Fibroblast of skin of back (primary cell): ENCODE measurements around the gene DPP4.
A peak's percentile ranks its signal among the peaks of the same experiment; 100 is the strongest.

ENCODE experiments used
- DNase-seq: peaks from one replicate; pipeline ENCODE4 v3.0.0-alpha.2; 2013

DPP4 gene

GRCh38 chr2:161952783-161953191, 121.2 kb downstream of the DPP4 start:
- DNase-seq = no peak

GRCh38 chr2:161947836-161948235, 126.2 kb downstream of the DPP4 start:
- no peak for DNase-seq

GRCh38 chr2:161947406-161947805, 126.6 kb downstream of the DPP4 start:
- DNase-seq = no peak

GRCh38 chr2:161946489-161947107, 127.4 kb downstream of the DPP4 start:
- DNase-seq = peak; percentile 26

GRCh38 chr2:161943011-161943410, 131.0 kb downstream of the DPP4 start:
- DNase-seq = no peak
